ENCODE results near the gene KCNT2. TPM values are rescaled to one million over a fixed set of nuclear protein-coding genes. Genes with fewer than 3 reads are reported as not detected.

Gene KCNT2
- total RNA-seq, 1 donor from 2014 or later, result 29.8 TPM

- Histone ChIP-seq H3K4me2 (no peak overlapping the region), H3K27ac (no peak overlapping the region), H4K20me1 (ENCODE audit: low read depth) (no peaks in the 10 kb centered on the region), H3K4me3 (no peak overlapping the region), H3K9ac (no peak overlapping the region), H3K27me3 (no peaks in the 10 kb centered on the region), H3K4me1 (no peaks in the 10 kb centered on the region), H3K9me3 (ENCODE audit: low read depth) (no peaks in the 10 kb centered on the region), H2AFZ (replicated peaks) (no peak overlapping the region), H3K79me2 (ENCODE audit: low read depth) (no peaks in the 10 kb centered on the region), H3K36me3 (peaks cover 3% of the 10 kb centered on the region), H3F3A (ENCODE audit: low read depth) (no peaks in the 10 kb centered on the region)
- no peak overlapping the region for H3K4me3 Mint-ChIP-seq
- H3K4me1 Mint-ChIP-seq, result no peaks in the 10 kb centered on the region
- H3K36me3 Mint-ChIP-seq, result peaks cover 3% of the 10 kb centered on the region
- no peak overlapping the region for H3K27ac Mint-ChIP-seq
- DNase-seq (ENCODE audit: low spot score), result no peak
- TF ChIP-seq EZH2phosphoT487 (IDR thresholded peaks at IDR 0.05), result no peak
- no peak for TF ChIP-seq EZH2 (IDR thresholded peaks at IDR 0.05)
- no peak for TF ChIP-seq CTCF (IDR thresholded peaks at IDR 0.05)
- no peaks in the 10 kb centered on the region for H3K9me3 Mint-ChIP-seq
- no peaks in the 10 kb centered on the region for H3K27me3 Mint-ChIP-seq (ENCODE audit: insufficient read depth, low read depth)
These were observed 143.7 kb downstream of the KCNT2 start for GRCh38 chr1:196464480-196464941.

DNA sequence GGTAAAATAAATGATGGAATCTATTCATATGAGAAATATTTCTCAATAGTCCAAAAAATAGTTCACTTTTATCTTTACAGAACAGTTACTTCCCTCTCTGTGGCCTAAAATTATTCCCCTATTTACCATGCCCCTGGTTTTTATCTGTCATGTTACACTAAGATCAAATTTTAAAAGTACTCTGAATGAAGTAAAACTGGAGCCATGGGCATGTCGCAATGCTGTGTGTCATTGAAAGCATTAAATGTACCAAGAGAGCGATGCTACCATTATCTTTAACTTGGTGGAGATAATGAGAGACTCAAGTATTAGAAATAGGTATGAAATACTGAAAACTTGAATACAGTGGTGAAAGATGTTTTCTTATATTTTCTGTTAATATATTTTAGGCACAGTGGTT, 146.2 kb downstream of the KCNT2 start:
- H3K27ac ChIP-seq, result no peak overlapping the region
- H3K4me3 ChIP-seq, result no peak overlapping the region
- H3K4me1 ChIP-seq, result no peaks in the 10 kb centered on the region
- H3K4me2 ChIP-seq, result no peak overlapping the region
- no peaks in the 10 kb centered on the region for H3K79me2 ChIP-seq (ENCODE audit: low read depth)
- no peaks in the 10 kb centered on the region for H3F3A ChIP-seq (ENCODE audit: low read depth)
- H3K9me3 ChIP-seq (ENCODE audit: low read depth), result no peaks in the 10 kb centered on the region
- H3K4me1 Mint-ChIP-seq, result no peaks in the 10 kb centered on the region
- H3K27me3 ChIP-seq, result no peaks in the 10 kb centered on the region
- no peak for DNase-seq (ENCODE audit: low spot score)
- no peaks in the 10 kb centered on the region for H3K9me3 Mint-ChIP-seq
- no peaks in the 10 kb centered on the region for H4K20me1 ChIP-seq (ENCODE audit: low read depth)
- H3K27me3 Mint-ChIP-seq (ENCODE audit: insufficient read depth, low read depth), result no peaks in the 10 kb centered on the region
- no peak overlapping the region for H2AFZ ChIP-seq (replicated peaks)
- no peak overlapping the region for H3K9ac ChIP-seq
- no peak overlapping the region for H3K27ac Mint-ChIP-seq
- TF ChIP-seq CTCF (IDR thresholded peaks at IDR 0.05) (no peak), EZH2 (IDR thresholded peaks at IDR 0.05) (no peak), EZH2phosphoT487 (IDR thresholded peaks at IDR 0.05) (no peak)
- H3K36me3 Mint-ChIP-seq, result peaks cover 3% of the 10 kb centered on the region
- H3K36me3 ChIP-seq, result no peaks in the 10 kb centered on the region
- H3K4me3 Mint-ChIP-seq, result no peak overlapping the region

DNA sequence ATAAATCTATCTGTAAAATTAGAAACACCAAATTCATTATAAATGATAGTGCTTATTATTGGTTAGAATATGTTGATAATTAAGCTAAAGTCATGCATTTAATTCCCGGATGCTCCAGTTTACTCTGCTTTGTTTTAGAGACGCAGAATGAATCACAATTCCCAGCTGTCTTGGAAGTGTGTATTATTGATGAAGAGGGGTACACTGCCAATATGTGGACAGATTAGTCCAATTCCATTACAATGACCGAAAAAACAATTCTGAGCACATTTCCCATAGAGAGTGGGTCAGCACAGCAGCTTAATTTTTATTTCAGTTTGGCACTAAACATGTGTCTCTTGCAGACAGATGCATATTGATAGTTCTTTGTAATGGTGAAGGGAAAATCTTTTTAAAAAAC, 146.7 kb downstream of the KCNT2 start:
- no peaks in the 10 kb centered on the region for H4K20me1 ChIP-seq (ENCODE audit: low read depth)
- Mint-ChIP-seq H3K4me1 (no peaks in the 10 kb centered on the region), H3K9me3 (no peaks in the 10 kb centered on the region), H3K4me3 (no peak overlapping the region), H3K27ac (no peak overlapping the region), H3K36me3 (no peaks in the 10 kb centered on the region), H3K27me3 (ENCODE audit: insufficient read depth, low read depth) (no peaks in the 10 kb centered on the region)
- no peaks in the 10 kb centered on the region for H3K9me3 ChIP-seq (ENCODE audit: low read depth)
- H3K36me3 ChIP-seq, result no peaks in the 10 kb centered on the region
- no peak overlapping the region for H2AFZ ChIP-seq (replicated peaks)
- no peaks in the 10 kb centered on the region for H3K27me3 ChIP-seq
- peaks cover under 1% of the 10 kb centered on the region for H3K4me1 ChIP-seq
- H3K9ac ChIP-seq, result no peak overlapping the region
- no peak overlapping the region for H3K4me2 ChIP-seq
- TF ChIP-seq CTCF (IDR thresholded peaks at IDR 0.05), result no peak
- no peak for TF ChIP-seq EZH2 (IDR thresholded peaks at IDR 0.05)
- TF ChIP-seq EZH2phosphoT487 (IDR thresholded peaks at IDR 0.05), result no peak
- no peak overlapping the region for H3K27ac ChIP-seq
- no peak overlapping the region for H3K4me3 ChIP-seq
- no peak for DNase-seq (ENCODE audit: low spot score)
- no peaks in the 10 kb centered on the region for H3K79me2 ChIP-seq (ENCODE audit: low read depth)
- H3F3A ChIP-seq (ENCODE audit: low read depth), result no peaks in the 10 kb centered on the region

All from neural progenitor cell (in vitro differentiated cells).